Measurements from ENCODE around the gene ABCF1.

Gene ABCF1

GRCh38 chr6:30543821-30544220 is 27.4 kb upstream of the ABCF1 start:
- peaks cover 14% of the 10 kb centered on the region for H3K36me3 ChIP-seq (ENCODE audit: control insufficient read depth, insufficient read depth, low read length)
- no peaks in the 10 kb centered on the region for H3K9me3 ChIP-seq (ENCODE audit: control insufficient read depth, low read length)
- 90 to 96% methylated on average over 2 of the region's 3 CpGs for WGBS, 2 experiments (ENCODE audit: insufficient coverage in 2 of 2)
- H3K4me3 ChIP-seq (ENCODE audit: extremely low read depth, insufficient read depth, low read length, poor library complexity, severe bottlenecking): no peak overlapping the region
- no peak overlapping the region for H3K27ac ChIP-seq (ENCODE audit: low read depth, low read length, severe bottlenecking)
- peaks cover 6% of the 10 kb centered on the region for H3K4me1 ChIP-seq (ENCODE audit: control insufficient read depth, insufficient read depth, low read length, poor library complexity, severe bottlenecking)

DNA sequence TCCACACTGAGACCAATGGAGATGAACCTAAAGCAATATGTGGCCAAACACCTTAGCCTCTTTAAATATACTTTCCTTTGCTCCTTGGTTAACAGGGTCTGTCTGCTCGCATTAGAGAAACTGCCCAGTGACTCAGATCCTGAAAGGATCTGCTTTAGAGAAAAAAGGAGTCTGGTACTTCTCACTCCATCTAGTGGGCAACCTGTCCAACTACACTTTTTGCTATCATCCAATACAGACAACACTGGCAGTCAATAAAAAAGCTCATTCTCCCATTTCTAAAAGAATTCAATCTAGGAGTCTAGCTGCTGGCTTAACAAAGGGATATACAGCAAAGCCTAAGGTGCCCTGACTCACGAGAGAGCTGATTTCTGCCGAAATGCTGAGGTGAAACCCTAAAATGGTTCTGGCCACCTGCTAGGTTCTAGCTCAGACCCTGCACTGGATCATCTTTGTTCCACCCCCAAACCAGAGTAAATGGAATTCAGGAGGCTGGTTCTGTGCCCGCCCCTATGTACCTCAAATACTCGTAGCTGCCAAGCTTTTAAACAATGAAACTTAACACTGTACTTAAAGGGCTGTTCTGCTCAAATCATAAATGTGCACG is 26.5 kb upstream of the ABCF1 start:
- Histone ChIP-seq H3K4me3 (ENCODE audit: extremely low read depth, insufficient read depth, low read length, poor library complexity, severe bottlenecking) (no peak overlapping the region), H3K9me3 (ENCODE audit: control insufficient read depth, low read length) (no peaks in the 10 kb centered on the region), H3K4me1 (ENCODE audit: control insufficient read depth, insufficient read depth, low read length, poor library complexity, severe bottlenecking) (peaks cover 6% of the 10 kb centered on the region), H3K36me3 (ENCODE audit: control insufficient read depth, insufficient read depth, low read length) (peaks cover 24% of the 10 kb centered on the region), H3K27ac (ENCODE audit: low read depth, low read length, severe bottlenecking) (no peak overlapping the region)
- 46 to 57% methylated on average over 5 to 6 of the region's 6 CpGs for WGBS, 2 experiments (ENCODE audit: insufficient coverage in 2 of 2)

DNA sequence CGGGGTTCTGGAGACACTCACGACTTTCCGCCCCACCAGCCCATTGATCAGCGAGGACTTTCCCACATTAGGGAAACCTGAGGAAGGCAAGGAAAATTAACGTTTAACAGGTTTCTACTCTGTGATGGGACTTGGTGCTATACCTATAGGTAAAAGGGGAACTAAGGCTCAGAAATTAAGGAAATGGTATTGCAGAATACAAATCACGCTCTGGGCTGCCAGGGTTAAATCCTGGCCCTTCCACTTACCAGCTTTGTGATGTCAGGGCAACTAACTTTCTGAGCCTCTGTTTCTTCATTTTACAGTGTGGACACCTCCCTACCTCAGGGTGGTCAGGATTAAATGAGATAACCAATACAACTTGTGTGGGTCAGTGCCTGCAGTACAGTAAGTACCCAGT is 23.8 kb upstream of the ABCF1 start:
- Histone ChIP-seq H3K4me1 (ENCODE audit: control insufficient read depth, insufficient read depth, low read length, poor library complexity, severe bottlenecking) (no peaks in the 10 kb centered on the region), H3K9me3 (ENCODE audit: control insufficient read depth, low read length) (no peaks in the 10 kb centered on the region), H3K4me3 (ENCODE audit: extremely low read depth, insufficient read depth, low read length, poor library complexity, severe bottlenecking) (no peak overlapping the region), H3K36me3 (ENCODE audit: control insufficient read depth, insufficient read depth, low read length) (peaks cover 49% of the 10 kb centered on the region), H3K27ac (ENCODE audit: low read depth, low read length, severe bottlenecking) (no peak overlapping the region)
- WGBS, 2 experiments (ENCODE audit: insufficient coverage in 2 of 2): 97 to 98% methylated on average over 5 to 6 of the region's 6 CpGs

DNA sequence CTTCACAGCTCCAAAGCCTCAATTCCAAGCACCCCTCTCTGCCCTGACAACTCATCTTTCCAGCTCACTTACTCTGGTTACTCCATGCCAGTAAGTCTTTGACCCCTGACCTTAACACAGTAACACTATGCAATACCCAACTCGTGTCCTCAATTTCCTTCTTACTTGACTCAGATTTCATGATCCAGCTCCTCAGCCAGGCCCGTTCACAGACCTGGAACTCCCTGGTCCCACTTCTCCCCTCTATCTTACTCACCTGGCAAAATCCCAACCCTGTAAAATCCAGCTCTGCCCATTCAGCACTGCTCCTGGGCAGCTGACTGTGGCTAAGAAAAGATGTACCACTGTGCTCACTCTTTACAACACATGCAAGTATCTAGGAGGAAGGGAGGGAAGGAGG is 22.9 kb upstream of the ABCF1 start:
- H3K9me3 ChIP-seq (ENCODE audit: control insufficient read depth, low read length): no peaks in the 10 kb centered on the region
- H3K4me3 ChIP-seq (ENCODE audit: extremely low read depth, insufficient read depth, low read length, poor library complexity, severe bottlenecking): no peak overlapping the region
- no peaks in the 10 kb centered on the region for H3K4me1 ChIP-seq (ENCODE audit: control insufficient read depth, insufficient read depth, low read length, poor library complexity, severe bottlenecking)
- H3K36me3 ChIP-seq (ENCODE audit: control insufficient read depth, insufficient read depth, low read length): peaks cover 58% of the 10 kb centered on the region
- 88 to 100% methylated on average over 2 of the region's 2 CpGs for WGBS, 2 experiments (ENCODE audit: insufficient coverage in 2 of 2)
- H3K27ac ChIP-seq (ENCODE audit: low read depth, low read length, severe bottlenecking): no peak overlapping the region

DNA sequence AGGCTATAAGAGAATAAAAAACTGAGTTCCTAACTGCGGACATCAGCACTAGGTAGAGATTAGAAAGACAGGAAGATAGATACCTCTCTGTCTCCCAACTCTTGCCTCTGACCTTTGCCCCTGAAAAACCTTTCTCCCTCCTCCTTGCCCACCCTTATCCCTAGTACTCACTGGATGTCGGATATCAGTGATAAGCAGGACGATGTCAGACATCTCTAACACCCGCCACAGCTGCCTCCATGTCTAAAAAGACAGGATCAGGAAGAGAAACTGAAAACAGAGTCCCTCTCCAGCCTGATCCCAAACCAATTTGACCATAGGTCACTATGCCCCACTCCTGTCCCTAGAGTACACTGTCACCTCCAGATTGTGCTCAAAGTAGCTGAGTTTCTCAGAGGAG is 16.8 kb upstream of the ABCF1 start:
- H3K4me1 ChIP-seq (ENCODE audit: control insufficient read depth, insufficient read depth, low read length, poor library complexity, severe bottlenecking): peaks cover 5% of the 10 kb centered on the region

DNA sequence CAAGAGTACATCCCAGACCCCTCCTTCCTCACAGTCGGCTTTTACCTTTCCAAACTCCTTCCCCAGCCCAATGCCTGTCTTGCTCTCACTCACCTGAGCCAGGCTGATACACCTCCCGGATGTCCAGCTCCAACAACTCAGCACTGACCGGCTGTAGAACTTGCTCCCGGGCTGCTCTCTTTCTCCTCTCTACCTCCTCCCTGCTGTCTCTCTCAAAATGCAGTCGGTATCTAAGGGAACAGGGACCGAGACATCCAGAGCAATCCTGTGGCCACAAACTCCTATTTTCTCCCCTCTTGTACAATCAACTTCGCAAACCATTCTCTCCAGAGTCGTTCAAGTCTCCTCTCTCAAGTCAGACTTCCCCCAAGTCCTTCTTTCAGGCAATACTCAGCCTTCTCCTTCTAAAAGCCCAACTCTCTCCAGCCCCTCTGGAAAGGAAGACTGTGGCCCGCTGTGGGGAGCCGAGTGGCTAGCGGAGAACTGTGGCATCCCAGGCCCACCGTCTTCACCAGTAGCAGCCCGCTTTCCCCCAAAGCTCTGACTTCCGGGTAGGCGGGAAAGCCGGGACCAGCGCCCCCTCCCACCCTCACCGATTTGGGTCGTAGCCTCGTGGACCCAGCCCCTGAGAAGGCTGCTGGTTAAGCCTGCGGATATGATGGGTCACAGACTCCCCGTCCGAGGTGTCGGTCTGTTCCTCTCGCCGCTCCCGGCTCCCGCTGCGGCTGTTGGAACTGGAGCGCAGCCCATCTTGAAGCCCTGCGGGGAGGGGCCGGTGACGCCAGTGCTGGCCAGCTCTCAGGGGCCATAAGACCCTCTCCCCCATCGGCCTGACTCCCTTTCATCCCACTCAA is 16.1 kb upstream of the ABCF1 start:
- WGBS, 2 experiments (ENCODE audit: insufficient coverage in 2 of 2): 12% methylated on average over 31 to 33 of the region's 34 CpGs
- H3K36me3 ChIP-seq (ENCODE audit: control insufficient read depth, insufficient read depth, low read length): peaks cover 54% of the 10 kb centered on the region
- H3K4me3 ChIP-seq (ENCODE audit: extremely low read depth, insufficient read depth, low read length, poor library complexity, severe bottlenecking): peak overlapping the region; percentile 95
- peaks cover 5% of the 10 kb centered on the region for H3K4me1 ChIP-seq (ENCODE audit: control insufficient read depth, insufficient read depth, low read length, poor library complexity, severe bottlenecking)
- H3K9me3 ChIP-seq (ENCODE audit: control insufficient read depth, low read length): no peaks in the 10 kb centered on the region
- H3K27ac ChIP-seq (ENCODE audit: low read depth, low read length, severe bottlenecking): peak overlapping the region; percentile 99

More for the DNA sequence above, 16.8 kb upstream of the ABCF1 start:
- no peak overlapping the region for H3K27ac ChIP-seq (ENCODE audit: low read depth, low read length, severe bottlenecking)
- 100% methylated on average over 3 of the region's 4 CpGs for WGBS, 2 experiments (ENCODE audit: insufficient coverage in 2 of 2)
- peaks cover 60% of the 10 kb centered on the region for H3K36me3 ChIP-seq (ENCODE audit: control insufficient read depth, insufficient read depth, low read length)
- peak overlapping the region; percentile 95 for H3K4me3 ChIP-seq (ENCODE audit: extremely low read depth, insufficient read depth, low read length, poor library complexity, severe bottlenecking)
- H3K9me3 ChIP-seq (ENCODE audit: control insufficient read depth, low read length): no peaks in the 10 kb centered on the region

GRCh38 chr6:30555816-30556065 is 15.5 kb upstream of the ABCF1 start:
- Histone ChIP-seq H3K36me3 (ENCODE audit: control insufficient read depth, insufficient read depth, low read length) (peaks cover 52% of the 10 kb centered on the region), H3K9me3 (ENCODE audit: control insufficient read depth, low read length) (no peaks in the 10 kb centered on the region), H3K27ac (ENCODE audit: low read depth, low read length, severe bottlenecking) (peak overlapping the region; percentile 99), H3K4me1 (ENCODE audit: control insufficient read depth, insufficient read depth, low read length, poor library complexity, severe bottlenecking) (peaks cover 5% of the 10 kb centered on the region), H3K4me3 (ENCODE audit: extremely low read depth, insufficient read depth, low read length, poor library complexity, severe bottlenecking) (peak overlapping the region; percentile 95)
- WGBS, 2 experiments (ENCODE audit: insufficient coverage in 2 of 2): 0% methylated on average over 7 of the region's 15 CpGs

DNA sequence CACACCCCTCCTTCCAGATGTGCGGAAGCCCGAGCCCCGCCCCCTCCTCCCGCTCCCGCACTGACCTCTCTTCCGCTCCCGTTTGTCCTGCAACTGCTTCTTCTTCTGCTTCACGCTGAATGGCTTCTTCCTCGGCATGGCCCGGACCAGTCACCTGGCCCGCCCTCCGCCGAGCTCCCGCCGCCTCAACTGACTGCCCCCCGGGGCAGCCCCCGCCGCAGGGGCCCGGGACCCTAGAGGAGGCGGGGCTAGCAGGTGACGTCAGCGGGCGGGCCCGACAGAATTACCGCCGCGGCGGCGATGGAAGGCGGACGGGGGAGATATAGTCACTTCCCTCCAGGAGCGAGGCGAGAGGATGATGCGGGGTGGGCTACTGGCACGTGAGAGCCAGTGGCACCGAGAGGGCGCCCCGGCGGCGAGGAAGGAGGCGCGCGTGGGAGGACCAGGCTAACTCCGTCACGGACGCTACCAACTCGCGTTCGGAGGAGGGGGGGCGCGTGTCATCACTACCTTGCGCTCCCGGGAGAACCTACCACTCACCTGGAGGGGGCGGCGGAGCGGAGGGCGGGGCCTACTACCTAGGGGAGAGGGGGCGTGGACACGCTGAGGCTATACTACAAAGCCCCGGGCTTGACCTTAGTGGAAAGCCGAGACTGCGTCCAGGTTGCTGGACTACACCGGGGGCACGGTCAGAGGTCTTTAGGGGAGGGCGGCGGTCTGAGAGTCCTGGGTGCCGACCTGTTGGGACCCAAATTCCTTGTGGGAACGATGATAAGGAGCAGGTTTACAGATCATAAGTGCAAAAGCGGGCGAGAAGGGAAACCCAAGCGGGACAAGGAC is 15.0 kb upstream of the ABCF1 start, which contains the start of gene GNL1:
Gene GNL1, minus strand, starts transcription at position 424 of the 840 bp plus-strand sequence. Its CDS starts 286 bp downstream, at position 138.
- 0 to 1% methylated on average over 52 to 64 of the region's 71 CpGs for WGBS, 2 experiments (ENCODE audit: insufficient coverage in 2 of 2)

DNA sequence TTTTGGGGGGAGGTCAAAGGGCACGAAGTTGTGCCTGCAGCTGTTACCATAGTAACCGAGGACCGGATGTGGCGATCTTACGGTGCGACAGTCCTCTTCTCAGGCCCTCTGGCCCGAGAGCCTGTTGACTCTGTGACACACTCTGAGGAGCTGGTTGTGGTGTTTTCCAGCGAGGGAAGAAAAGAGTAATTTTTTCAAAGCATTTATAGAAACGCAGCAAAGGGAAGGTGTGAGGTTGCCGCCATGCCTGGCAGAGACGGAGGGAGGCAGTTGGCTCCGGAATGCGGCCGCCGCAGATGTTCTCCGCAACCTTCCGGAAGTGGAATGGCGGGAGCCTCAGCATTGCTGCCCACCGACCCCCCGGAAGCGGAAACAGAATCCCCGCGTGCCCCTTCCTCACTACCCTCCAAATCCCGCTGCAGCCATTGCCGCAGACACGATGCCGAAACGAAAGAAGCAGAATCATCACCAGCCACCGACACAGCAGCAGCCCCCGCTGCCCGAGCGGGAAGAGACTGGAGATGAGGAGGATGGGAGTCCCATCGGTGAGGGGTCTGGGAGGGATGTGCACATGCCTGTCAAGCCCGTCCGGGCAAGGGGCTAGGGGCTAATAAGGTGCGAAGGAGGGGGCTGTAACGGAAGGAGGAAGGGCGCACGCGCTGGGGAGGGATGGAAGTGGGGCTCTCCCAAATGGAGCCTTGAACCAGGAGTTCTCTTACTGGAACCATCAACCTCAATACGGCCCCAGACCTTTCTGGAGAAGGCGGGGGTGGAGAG is 14.1 kb upstream of the ABCF1 start, which contains the start of gene PRR3:
Gene PRR3, plus strand, starts transcription at position 390 of the 777 bp plus-strand sequence. Its CDS starts 50 bp downstream, at position 440.
- Histone ChIP-seq H3K9me3 (ENCODE audit: control insufficient read depth, low read length) (no peaks in the 10 kb centered on the region), H3K36me3 (ENCODE audit: control insufficient read depth, insufficient read depth, low read length) (peaks cover 53% of the 10 kb centered on the region), H3K27ac (ENCODE audit: low read depth, low read length, severe bottlenecking) (peak within 1 kb of the TSS; percentile 99), H3K4me3 (ENCODE audit: extremely low read depth, insufficient read depth, low read length, poor library complexity, severe bottlenecking) (peak within 1 kb of the TSS; percentile 95), H3K4me1 (ENCODE audit: control insufficient read depth, insufficient read depth, low read length, poor library complexity, severe bottlenecking) (peaks cover 5% of the 10 kb centered on the region)
- WGBS, 2 experiments (ENCODE audit: insufficient coverage in 2 of 2): 0% methylated on average over 24 to 33 of the region's 42 CpGs

More for the DNA sequence above, 15.0 kb upstream of the ABCF1 start, which contains the start of gene GNL1:
- Histone ChIP-seq H3K9me3 (ENCODE audit: control insufficient read depth, low read length) (no peaks in the 10 kb centered on the region), H3K27ac (ENCODE audit: low read depth, low read length, severe bottlenecking) (peak within 1 kb of the TSS; percentile 99), H3K36me3 (ENCODE audit: control insufficient read depth, insufficient read depth, low read length) (peaks cover 52% of the 10 kb centered on the region), H3K4me3 (ENCODE audit: extremely low read depth, insufficient read depth, low read length, poor library complexity, severe bottlenecking) (peak within 1 kb of the TSS; percentile 95), H3K4me1 (ENCODE audit: control insufficient read depth, insufficient read depth, low read length, poor library complexity, severe bottlenecking) (peaks cover 5% of the 10 kb centered on the region)

GRCh38 chr6:30557683-30557981 is 13.6 kb upstream of the ABCF1 start:
- H3K4me3 ChIP-seq (ENCODE audit: extremely low read depth, insufficient read depth, low read length, poor library complexity, severe bottlenecking): peak overlapping the region; percentile 95
- no peaks in the 10 kb centered on the region for H3K9me3 ChIP-seq (ENCODE audit: control insufficient read depth, low read length)
- H3K4me1 ChIP-seq (ENCODE audit: control insufficient read depth, insufficient read depth, low read length, poor library complexity, severe bottlenecking): peaks cover 5% of the 10 kb centered on the region
- 3 to 10% methylated on average over 3 to 5 of the region's 6 CpGs for WGBS, 2 experiments (ENCODE audit: insufficient coverage in 2 of 2)
- peaks cover 53% of the 10 kb centered on the region for H3K36me3 ChIP-seq (ENCODE audit: control insufficient read depth, insufficient read depth, low read length)
- H3K27ac ChIP-seq (ENCODE audit: low read depth, low read length, severe bottlenecking): peak overlapping the region; percentile 99

All from mesodermal cell (in vitro differentiated cells).